NCI-H524 treated with DMSO at 0.1 percent for 48 hours (cell line): ENCODE results near the gene ADH5.
"Not testable (repeated sequence)": the region's sequence is repeated elsewhere in the genome, so short reads cannot be mapped to it uniquely, and the experiment has no call there.

ENCODE experiments used
- DNase-seq: peaks from one replicate; lab custom pipeline; 2025; lab: John Stamatoyannopoulos, UW

Gene ADH5

GRCh38 chr4:99084595-99084994 lies 4.0 kb downstream of the ADH5 start:
- DNase-seq, result no peak

- DNase-seq, result no peak
Observed at GRCh38 chr4:99082192-99082591, 6.4 kb downstream of the ADH5 start.

GRCh38 chr4:99080869-99081268 lies 7.7 kb downstream of the ADH5 start:
- not testable (repeated sequence) for DNase-seq

GRCh38 chr4:99079625-99080295 lies 8.8 kb downstream of the ADH5 start:
- no peak for DNase-seq

GRCh38 chr4:99078931-99079624 lies 9.5 kb downstream of the ADH5 start:
- no peak for DNase-seq

GRCh38 chr4:99078336-99078735 lies 10.3 kb downstream of the ADH5 start:
- DNase-seq, result no peak

- no peak for DNase-seq
Observed at GRCh38 chr4:99077177-99077576, 11.4 kb downstream of the ADH5 start.

GRCh38 chr4:99076292-99076976 lies 12.2 kb downstream of the ADH5 start:
- DNase-seq, result no peak

GRCh38 chr4:99074816-99075215 lies 13.8 kb downstream of the ADH5 start:
- DNase-seq, result no peak

GRCh38 chr4:99071159-99071558 lies 17.4 kb downstream of the ADH5 start:
- DNase-seq, result no peak

GRCh38 chr4:99067617-99068016 lies 21.0 kb downstream of the ADH5 start:
- no peak for DNase-seq

- not testable (repeated sequence) for DNase-seq
Observed at GRCh38 chr4:99065521-99065920, 23.1 kb downstream of the ADH5 start.

- DNase-seq, result no peak
Observed at GRCh38 chr4:99062120-99062519, 26.5 kb downstream of the ADH5 start.

GRCh38 chr4:99061048-99061700 lies 27.4 kb downstream of the ADH5 start:
- DNase-seq, result no peak

- no peak for DNase-seq
Observed at GRCh38 chr4:99059550-99059949, 29.0 kb downstream of the ADH5 start.

- DNase-seq, result no peak
Observed at GRCh38 chr4:99058228-99058627, 30.4 kb downstream of the ADH5 start.

- no peak for DNase-seq
Observed at GRCh38 chr4:99054428-99054994, 34.1 kb downstream of the ADH5 start.

- no peak for DNase-seq
Observed at GRCh38 chr4:99052902-99053301, 35.7 kb downstream of the ADH5 start.

- DNase-seq, result no peak
Observed at GRCh38 chr4:99047710-99048109, 40.9 kb downstream of the ADH5 start.

GRCh38 chr4:99043346-99043745 lies 45.2 kb downstream of the ADH5 start:
- no peak for DNase-seq

- DNase-seq, result no peak
Observed at GRCh38 chr4:99038213-99038612, 50.4 kb downstream of the ADH5 start.

GRCh38 chr4:99033956-99034355 lies 54.6 kb downstream of the ADH5 start:
- no peak for DNase-seq
